HepG2 (cell line): ENCODE data around the gene CD37. TPM values are rescaled to one million over a fixed set of nuclear protein-coding genes. Genes with fewer than 3 reads are reported as not detected.

Experiments
- ATAC-seq: fragments of 200-7000 bp; cut with Tn5 transposase; 3 replicates; pipeline ENCODE4 v1.9.1; 2020; ENCODE audit warnings: mild to moderate bottlenecking, moderate library complexity
- BruUV-seq: library from RNA; stranded (reverse); fragments of 400-500 nt; replicated peaks from 2 replicates; lab custom pipeline; 2021; lab: Mats Ljungman, UMichigan
- CTCF ChIA-PET: fragments of 300-600 bp; formaldehyde crosslinking; extraction: SDS; loops from one replicate; lab custom pipeline; 2021; ENCODE audit warnings: low total read pairs, inconsistent platforms, low intra/inter-chr PET ratio; lab: Yijun Ruan, JAX
- POLR2A ChIA-PET: fragments of 350-600 bp; sonication (Branson Sonifier 250); formaldehyde crosslinking; loops from one replicate; lab custom pipeline; 2020; ENCODE audit warnings: antibody characterized with exemption, inconsistent platforms; lab: Yijun Ruan, JAX
- DNase-seq: peaks from one replicate; pipeline ENCODE4 v3.0.0-alpha.2; 2015; ENCODE audit warnings: low spot score
- FAIRE-seq: peaks from 3 replicates; lab custom pipeline; 2011; peaks lifted over from hg19 to GRCh38; lab: Jason Lieb, UNC
- H2AFZ ChIP-seq: one replicate; pipeline ENCODE4 v1.6.1; 2011; ENCODE audit warnings: low read length, inconsistent platforms
- H3K27ac ChIP-seq: fragments of 300-600 bp; 3 replicates; pipeline ENCODE4 v1.8.0; 2011; ENCODE audit warnings: mixed run types, mild to moderate bottlenecking, mixed read lengths, low read length, inconsistent platforms; ENCODE audit not compliant: insufficient read depth; ENCODE audit errors: extremely low read length
- H3K27me3 ChIP-seq, 2 experiments: fragments of 200-600 bp in 1 of 2; 2 replicates in 1 of 2; 3 replicates in 1 of 2; pipeline versions ENCODE4 v1.6.0 to v1.8.0; 2011; ENCODE audit warnings: low read length in 2 of 2, mild to moderate bottlenecking in 2 of 2, moderate library complexity in 2 of 2, inconsistent platforms in 1 of 2; ENCODE audit not compliant: insufficient read depth in 2 of 2, control insufficient read depth in 1 of 2
- H3K36me3 ChIP-seq, 2 experiments: fragments of 200-600 bp in 1 of 2; replicated peaks in 1 of 2; 2 replicates in 1 of 2; 3 replicates in 1 of 2; pipeline versions ENCODE4 v1.5.1 to v1.8.0; 2011; ENCODE audit warnings: low read length in 2 of 2, inconsistent platforms in 1 of 2; ENCODE audit not compliant: insufficient read depth in 2 of 2, control insufficient read depth in 1 of 2
- H3K4me1 ChIP-seq: 2 replicates; pipeline ENCODE4 v1.5.1; 2012; ENCODE audit warnings: low read length, inconsistent platforms; ENCODE audit not compliant: insufficient read depth
- H3K4me2 ChIP-seq: 2 replicates; pipeline ENCODE4 v1.6.0; 2011; ENCODE audit warnings: low read depth, low read length, inconsistent platforms
- H3K4me3 ChIP-seq, 3 experiments: fragments of 200-600 bp in 1 of 3; sonication (generic), shearing (Covaris generic) in 1 of 3; replicated peaks in 1 of 3; 2 replicates each; pipeline ENCODE4 v1.5.1; 2011 to 2016; ENCODE audit warnings: low read length in 3 of 3, inconsistent platforms in 2 of 3, low read depth in 2 of 3, mild to moderate bottlenecking in 2 of 3, control low read depth in 1 of 3, mixed read lengths in 1 of 3; ENCODE audit not compliant: insufficient read depth in 1 of 3
- H3K79me2 ChIP-seq: one replicate; pipeline ENCODE4 v1.6.1; 2011; ENCODE audit warnings: low read length, inconsistent platforms; ENCODE audit not compliant: insufficient read depth
- H3K9ac ChIP-seq: 2 replicates; pipeline ENCODE4 v1.6.0; 2011; ENCODE audit warnings: mild to moderate bottlenecking, low read depth, low read length, inconsistent platforms; ENCODE audit not compliant: insufficient read depth
- H3K9me3 ChIP-seq: 2 replicates; pipeline ENCODE4 v1.5.1; 2012; ENCODE audit warnings: mild to moderate bottlenecking, low read length
- H4K20me1 ChIP-seq: 2 replicates; pipeline ENCODE4 v1.6.0; 2011; ENCODE audit warnings: inconsistent platforms, mild to moderate bottlenecking, low read length, moderate library complexity; ENCODE audit not compliant: insufficient read depth
- CCAR2 ChIP-seq: fragments of 200-400 bp; formaldehyde crosslinking; optimal IDR thresholded peaks from 2 replicates; pipeline ENCODE3; 2018; ENCODE audit warnings: low read depth, mild to moderate bottlenecking, low read length, moderate library complexity
- MED8 ChIP-seq: sonication (generic); formaldehyde crosslinking; IDR thresholded peaks from 2 replicates; pipeline ENCODE4 v1.8.1; 2023; ENCODE audit warnings: mild to moderate bottlenecking, missing genetic modification reagents; ENCODE audit not compliant: insufficient replicate concordance
- ZNF20 ChIP-seq: sonication (generic); formaldehyde crosslinking; IDR thresholded peaks from 2 replicates; pipeline ENCODE4 v1.4.0; 2020; ENCODE audit warnings: mild to moderate bottlenecking, moderate library complexity, missing genetic modification reagents
- ZNF768 ChIP-seq: sonication (generic); formaldehyde crosslinking; IDR thresholded peaks from 2 replicates; pipeline ENCODE4 v1.4.0; 2020; ENCODE audit warnings: missing genetic modification reagents
- WGBS: methylation state at CpG from one replicate; pipeline ENCODE4 v1.1.6; 2017; ENCODE audit warnings: low lambda C conversion rate; 5-methylcytosine and 5-hydroxymethylcytosine counted together
- in situ Hi-C: cut with HindIII; loops from 2 replicates; pipeline ENCODE4 v1.10.0; 2017; ENCODE audit warnings: low pct_unique_long_range_greater_than_20kb; ENCODE audit not compliant: extremely low pct_ligation_motif_present
- intact Hi-C: fragments of 100-400 bp; cut with micrococcal nuclease; formaldehyde crosslinking; loops from one replicate; pipeline ENCODE4 v1.10.0; 2022; ENCODE audit not compliant: unreplicated experiment
- polyA plus RNA-seq, 8 experiments: library from polyadenylated mRNA; depleted of rRNA in 3 of 8; stranded (reverse) in 7 of 8; unstranded in 1 of 8; fragments of >200 nt; fragmentation: Illumina TruSeq in 4 of 8; extraction: Trizol in 4 of 8; gene quantifications; 2 replicates each; pipeline versions ENCODE4 v1.2.1 to v1.2.3, GENCODE V29; 2011 to 2016; ENCODE audit warnings: low read depth in 4 of 8, missing spikeins in 1 of 8, mixed read lengths in 1 of 8; ENCODE audit not compliant: insufficient read depth in 1 of 8
- total RNA-seq, 5 experiments: library from RNA; depleted of rRNA; stranded (reverse); fragments of >200 nt; fragmentation: Illumina TruSeq; extraction: Trizol; gene quantifications; 2 replicates each; pipeline ENCODE4 v1.2.3, GENCODE V29; 2016; ENCODE audit warnings: low read depth in 1 of 5
- TF ChIP-seq, protein P1 (sequence below): sonication (generic); formaldehyde crosslinking; IDR thresholded peaks from 2 replicates; pipeline ENCODE4 v1.5.0; 2020; ENCODE audit warnings: mild to moderate bottlenecking, missing genetic modification reagents

CD37 gene
- total and polyA plus RNA-seq, 2 of the 13 experiments (the other 11 are each of a cell fraction or from before 2014, with no cell fraction given): not detected

DNA sequence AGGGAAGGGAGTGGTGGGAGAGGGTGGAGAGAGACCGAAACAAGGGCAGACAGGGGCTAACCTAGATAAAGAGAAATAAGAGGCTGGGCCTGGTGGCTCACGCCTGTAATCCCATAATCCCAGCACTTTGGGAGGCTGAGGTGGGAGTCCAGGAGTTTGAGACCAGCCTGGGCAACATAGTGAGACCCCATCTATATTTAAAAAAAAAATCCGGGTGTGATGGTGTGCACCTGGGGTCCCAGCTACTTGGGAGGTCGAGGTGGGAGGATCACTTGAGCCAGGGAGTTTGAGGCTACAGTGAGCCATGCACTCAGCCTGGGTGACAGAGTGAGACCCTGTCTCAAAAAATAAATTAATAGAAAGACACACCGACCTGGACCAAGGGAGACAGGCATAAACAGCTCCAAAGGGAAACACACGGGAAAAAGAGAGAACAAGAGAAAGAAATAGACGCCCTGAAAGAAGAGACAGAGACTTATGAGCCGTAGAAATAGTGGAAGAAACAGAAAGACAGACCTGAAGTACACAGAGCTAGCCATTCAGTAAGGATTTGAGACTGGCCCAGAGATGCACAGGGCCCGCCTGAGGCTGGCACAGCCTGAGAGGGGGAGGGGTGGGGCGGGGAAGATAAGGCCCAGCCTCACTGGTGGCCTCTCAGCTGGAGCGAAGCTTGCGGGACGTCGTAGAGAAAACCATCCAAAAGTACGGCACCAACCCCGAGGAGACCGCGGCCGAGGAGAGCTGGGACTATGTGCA lies 2.2 kb downstream of the CD37 start:
- CTCF ChIA-PET: no interaction called here
- ATAC-seq (no peak), FAIRE-seq (no peak), DNase-seq (no peak)
- H3K27me3 ChIP-seq: no peaks in the 10 kb centered on the region
- peaks cover 24% of the 10 kb centered on the region for H3K4me1 ChIP-seq
- no peak overlapping the region for H3K27ac ChIP-seq
- 57% methylated on average over 10 of the region's 19 CpGs for WGBS
- H3K9ac ChIP-seq: no peak overlapping the region
- POLR2A ChIA-PET: no interaction called here
- BruUV-seq: no TSS peak
- H3K9me3 ChIP-seq: no peaks in the 10 kb centered on the region
- H3K4me3 ChIP-seq: no peak overlapping the region
- intact Hi-C loops: no loop called here
- no peaks in the 10 kb centered on the region for H3K36me3 ChIP-seq
- no peaks in the 10 kb centered on the region for H3K79me2 ChIP-seq
- no peak overlapping the region for H2AFZ ChIP-seq
- in situ Hi-C loops: no loop called here
- no peak overlapping the region for H3K4me2 ChIP-seq
- no peaks in the 10 kb centered on the region for H4K20me1 ChIP-seq
- TF ChIP-seq MED8: no peak
- TF ChIP-seq ZNF768 (CRISPR knock-in tag): peak; percentile 71; the same call in 1 of the 2 replicates
- no peak for TF ChIP-seq CCAR2
- no peak for TF ChIP-seq ZNF20 (CRISPR knock-in tag)
- TF ChIP-seq, protein P1, sequence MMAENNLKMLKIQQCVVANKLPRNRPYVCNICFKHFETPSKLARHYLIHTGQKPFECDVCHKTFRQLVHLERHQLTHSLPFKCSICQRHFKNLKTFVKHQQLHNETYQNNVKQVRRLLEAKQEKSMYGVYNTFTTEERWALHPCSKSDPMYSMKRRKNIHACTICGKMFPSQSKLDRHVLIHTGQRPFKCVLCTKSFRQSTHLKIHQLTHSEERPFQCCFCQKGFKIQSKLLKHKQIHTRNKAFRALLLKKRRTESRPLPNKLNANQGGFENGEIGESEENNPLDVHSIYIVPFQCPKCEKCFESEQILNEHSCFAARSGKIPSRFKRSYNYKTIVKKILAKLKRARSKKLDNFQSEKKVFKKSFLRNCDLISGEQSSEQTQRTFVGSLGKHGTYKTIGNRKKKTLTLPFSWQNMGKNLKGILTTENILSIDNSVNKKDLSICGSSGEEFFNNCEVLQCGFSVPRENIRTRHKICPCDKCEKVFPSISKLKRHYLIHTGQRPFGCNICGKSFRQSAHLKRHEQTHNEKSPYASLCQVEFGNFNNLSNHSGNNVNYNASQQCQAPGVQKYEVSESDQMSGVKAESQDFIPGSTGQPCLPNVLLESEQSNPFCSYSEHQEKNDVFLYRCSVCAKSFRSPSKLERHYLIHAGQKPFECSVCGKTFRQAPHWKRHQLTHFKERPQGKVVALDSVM (CRISPR knock-in tag): 0 out of 2 replicates have a peak, but pooled peaks have one; percentile 33
